ENCODE measurements around the gene PRPF38A.

PRPF38A gene

GRCh38 chr1:52359676-52360594, 44.5 kb upstream of the PRPF38A start:
- TF ChIP-seq GABPA (IDR thresholded peaks at IDR 0.05; ENCODE audit: low read depth) (no peak), POLR2AphosphoS5 (IDR thresholded peaks at IDR 0.05; ENCODE audit: low read depth) (no peak), CTCF (IDR thresholded peaks at IDR 0.05; ENCODE audit: insufficient read depth, low read length) (no peak), REST (IDR thresholded peaks at IDR 0.05; ENCODE audit: insufficient replicate concordance, low read depth) (no peak), SPI1 (IDR thresholded peaks at IDR 0.05; ENCODE audit: borderline replicate concordance, low read depth) (no peak)
- no peaks in the 10 kb centered on the region for H3K27me3 ChIP-seq (ENCODE audit: insufficient read depth, poor library complexity, severe bottlenecking)
- no peak for DNase-seq (ENCODE audit: low read depth in 1 of 2, low spot score in 1 of 2)

GRCh38 chr1:52360595-52360968, 43.8 kb upstream of the PRPF38A start:
- H3K27me3 ChIP-seq (ENCODE audit: insufficient read depth, poor library complexity, severe bottlenecking): no peaks in the 10 kb centered on the region
- H3K27ac ChIP-seq (replicated peaks): no peak overlapping the region
- no peak for TF ChIP-seq SPI1 (IDR thresholded peaks at IDR 0.05; ENCODE audit: borderline replicate concordance, low read depth)
- no peak for TF ChIP-seq REST (IDR thresholded peaks at IDR 0.05; ENCODE audit: insufficient replicate concordance, low read depth)
- TF ChIP-seq POLR2AphosphoS5 (IDR thresholded peaks at IDR 0.05; ENCODE audit: low read depth): no peak
- no peak for TF ChIP-seq GABPA (IDR thresholded peaks at IDR 0.05; ENCODE audit: low read depth)
- TF ChIP-seq CTCF (IDR thresholded peaks at IDR 0.05; ENCODE audit: insufficient read depth, low read length): no peak

More at GRCh38 chr1:52359676-52360594, 44.5 kb upstream of the PRPF38A start:
- Histone ChIP-seq H3K27ac (replicated peaks) (no peak overlapping the region), H3K4me3 (replicated peaks; ENCODE audit: insufficient read depth, low read length) (no peak overlapping the region)

GRCh38 chr1:52364235-52364839, 40.1 kb upstream of the PRPF38A start:
- DNase-seq (ENCODE audit: low read depth in 1 of 2, low spot score in 1 of 2): no peak
- Histone ChIP-seq H3K4me3 (replicated peaks; ENCODE audit: insufficient read depth, low read length) (no peak overlapping the region), H3K27me3 (ENCODE audit: insufficient read depth, poor library complexity, severe bottlenecking) (no peaks in the 10 kb centered on the region), H3K27ac (replicated peaks) (no peak overlapping the region)
- TF ChIP-seq SPI1 (IDR thresholded peaks at IDR 0.05; ENCODE audit: borderline replicate concordance, low read depth) (no peak), REST (IDR thresholded peaks at IDR 0.05; ENCODE audit: insufficient replicate concordance, low read depth) (no peak), CTCF (IDR thresholded peaks at IDR 0.05; ENCODE audit: insufficient read depth, low read length) (no peak), GABPA (IDR thresholded peaks at IDR 0.05; ENCODE audit: low read depth) (no peak), POLR2AphosphoS5 (IDR thresholded peaks at IDR 0.05; ENCODE audit: low read depth) (no peak)

More at GRCh38 chr1:52360595-52360968, 43.8 kb upstream of the PRPF38A start:
- no peak overlapping the region for H3K4me3 ChIP-seq (replicated peaks; ENCODE audit: insufficient read depth, low read length)
- no peak for DNase-seq (ENCODE audit: low read depth in 1 of 2, low spot score in 1 of 2)
